Endothelial cell of umbilical vein (primary cell): ENCODE results near the gene NCMAP.

Experiments used
- CTCF ChIP-seq, 2 donors: IDR thresholded peaks; 1 replicate in 1 of 2; 2 replicates in 1 of 2; pipeline ENCODE4 v1.5.1; 2011; ENCODE audit warnings: low read length in 2 of 2, mild to moderate bottlenecking in 2 of 2, moderate library complexity in 2 of 2, control low read depth in 1 of 2, inconsistent platforms in 1 of 2, low read depth in 1 of 2; ENCODE audit not compliant: insufficient read depth in 1 of 2; ENCODE audit errors: extremely low read depth in 1 of 2
- EZH2 ChIP-seq: IDR thresholded peaks from 2 replicates; pipeline ENCODE4 v1.6.1; 2012; ENCODE audit warnings: borderline replicate concordance, low read depth, mild to moderate bottlenecking, moderate library complexity, low read length, inconsistent platforms; ENCODE audit not compliant: severe bottlenecking
- GATA2 ChIP-seq: IDR thresholded peaks from 2 replicates; pipeline ENCODE4 v1.7.0; 2011; ENCODE audit warnings: low read depth, mild to moderate bottlenecking, moderate library complexity, mixed read lengths, low read length; ENCODE audit not compliant: insufficient read length, insufficient read depth
- MAX ChIP-seq: IDR thresholded peaks from 2 replicates; pipeline ENCODE4 v1.6.1; 2011; ENCODE audit not compliant: insufficient read depth, insufficient read length
- POLR2A ChIP-seq: IDR thresholded peaks from 2 replicates; pipeline ENCODE4 v1.6.1; 2012; ENCODE audit warnings: low read depth, mild to moderate bottlenecking, control low read depth, low read length

DNA sequence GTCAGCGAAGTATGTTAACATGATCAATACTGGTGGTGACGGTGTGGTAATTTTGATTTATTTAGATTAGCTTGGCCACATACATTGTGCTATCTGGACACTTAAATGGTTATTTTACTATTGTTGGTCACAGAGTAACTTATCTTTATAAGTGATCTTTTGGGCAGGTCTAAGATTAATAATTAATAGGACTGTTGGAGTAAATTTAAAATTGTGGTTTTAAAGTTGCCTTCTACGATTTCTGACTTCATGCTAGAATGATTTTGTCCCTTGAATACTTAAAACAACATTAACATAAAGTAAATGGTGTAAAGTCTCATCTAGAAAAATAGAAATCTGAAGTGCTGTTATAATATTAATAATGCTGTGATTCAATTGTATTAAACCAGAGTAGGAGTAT, 101.9 kb downstream of the NCMAP start:
- TF ChIP-seq CTCF (IDR thresholded peaks at IDR 0.05; ENCODE audit: extremely low read depth in 1 of 2, insufficient read depth in 1 of 2, low read depth in 1 of 2, low read length in 2 of 2) (no peak), MAX (no peak), EZH2 (no peak), POLR2A (no peak), GATA2 (no peak)
